NOMO-1 treated with DMSO at 0.1 percent for 48 hours (cell line): ENCODE data around the gene TIGD4.
A peak's percentile ranks its signal among the peaks of the same experiment; 100 is the strongest.

ENCODE experiments used
- DNase-seq: peaks from one replicate; lab custom pipeline; 2025; ENCODE audit not compliant: unreplicated experiment; lab: John Stamatoyannopoulos, UW

Gene TIGD4

DNA sequence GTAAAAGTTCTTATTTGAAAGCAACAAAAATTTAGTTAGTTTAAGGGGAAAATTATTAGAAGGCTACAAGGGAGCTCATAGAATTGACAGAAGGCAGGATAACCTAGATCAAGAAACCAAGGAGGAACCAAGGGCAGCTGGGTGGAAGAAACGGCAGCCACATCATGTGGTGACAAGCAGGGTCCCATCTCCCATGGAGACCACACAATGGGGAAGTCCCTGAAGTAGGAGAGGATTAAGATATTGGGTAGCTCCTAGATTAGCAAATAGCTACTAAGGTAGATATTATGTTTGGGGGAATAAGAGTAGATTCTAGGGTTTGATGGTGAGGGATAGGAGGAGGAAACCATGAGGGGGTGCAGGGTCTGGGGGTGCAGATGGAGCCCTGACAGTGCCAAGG lies 51.7 kb downstream of the TIGD4 start:
- DNase-seq, result peak; percentile 46

DNA sequence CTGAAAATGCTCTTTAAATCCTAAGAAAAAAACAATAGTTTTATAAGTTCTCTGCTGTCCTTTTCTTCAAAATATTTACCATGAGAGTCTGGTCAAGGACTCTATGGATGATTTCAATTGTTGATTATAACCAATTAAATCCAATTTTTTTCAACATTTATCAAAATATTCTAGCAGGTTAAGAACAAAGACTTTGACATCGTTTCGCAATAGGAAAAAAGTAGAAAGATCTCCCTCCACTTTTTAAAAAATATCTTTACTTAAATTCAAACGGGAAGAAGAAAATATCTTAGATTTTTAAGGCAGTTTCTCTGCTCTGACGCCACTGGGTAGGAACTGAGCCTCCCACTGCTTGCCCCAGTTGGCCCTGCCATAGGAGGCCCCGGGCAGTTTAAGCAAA lies 55.0 kb downstream of the TIGD4 start:
- DNase-seq, result no peak

DNA sequence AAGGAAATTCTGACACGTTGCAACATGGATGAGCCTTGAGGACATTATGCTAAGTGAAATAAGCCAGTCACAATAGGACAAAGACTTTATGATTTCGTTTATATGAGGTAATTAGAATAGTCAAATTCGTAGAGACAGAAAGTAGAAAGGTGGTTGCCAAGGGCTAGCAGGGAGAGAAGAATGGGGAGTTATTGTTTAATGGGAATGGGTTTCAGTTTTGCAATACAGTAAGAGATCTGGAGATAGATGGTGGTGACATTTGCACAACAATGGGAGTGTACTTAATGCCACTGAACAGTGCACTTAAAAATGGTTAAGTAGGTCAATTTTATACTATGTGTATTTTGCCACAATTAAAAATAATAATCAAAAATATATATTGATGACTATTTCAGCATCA lies 56.3 kb downstream of the TIGD4 start:
- no peak for DNase-seq

- DNase-seq, result no peak
Observed at GRCh38 chr4:152719801-152720556, 59.6 kb downstream of the TIGD4 start.
